ENCODE data around the gene TSTD2. TPM values are rescaled to one million over a fixed set of nuclear protein-coding genes. Genes with fewer than 3 reads are reported as not detected.

The TSTD2 gene
- total RNA-seq, 1 donor from 2014 or later, result 12.7 TPM

DNA sequence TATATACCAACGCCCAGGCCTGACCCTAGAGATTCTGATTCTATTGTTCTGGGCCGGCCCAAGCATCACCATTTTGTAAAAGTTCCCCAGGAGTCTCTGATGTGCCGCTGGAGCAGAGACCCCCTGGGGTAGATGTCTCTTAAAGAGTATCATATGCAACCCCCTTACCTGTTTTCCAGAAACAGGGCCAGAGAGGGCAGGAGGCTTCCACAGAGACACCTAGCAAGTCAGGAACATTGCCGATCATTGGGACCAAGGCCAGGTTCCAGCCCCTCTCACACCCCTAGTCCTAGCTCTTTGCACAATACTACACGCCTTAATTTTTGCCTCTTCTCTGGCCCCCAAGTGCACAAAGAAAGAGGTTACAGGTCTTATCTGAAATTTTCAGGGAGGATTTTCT is 67.9 kb downstream of the TSTD2 start:
- DNase-seq (ENCODE audit: extremely low read depth, low read depth, low spot score), result no peak

DNA sequence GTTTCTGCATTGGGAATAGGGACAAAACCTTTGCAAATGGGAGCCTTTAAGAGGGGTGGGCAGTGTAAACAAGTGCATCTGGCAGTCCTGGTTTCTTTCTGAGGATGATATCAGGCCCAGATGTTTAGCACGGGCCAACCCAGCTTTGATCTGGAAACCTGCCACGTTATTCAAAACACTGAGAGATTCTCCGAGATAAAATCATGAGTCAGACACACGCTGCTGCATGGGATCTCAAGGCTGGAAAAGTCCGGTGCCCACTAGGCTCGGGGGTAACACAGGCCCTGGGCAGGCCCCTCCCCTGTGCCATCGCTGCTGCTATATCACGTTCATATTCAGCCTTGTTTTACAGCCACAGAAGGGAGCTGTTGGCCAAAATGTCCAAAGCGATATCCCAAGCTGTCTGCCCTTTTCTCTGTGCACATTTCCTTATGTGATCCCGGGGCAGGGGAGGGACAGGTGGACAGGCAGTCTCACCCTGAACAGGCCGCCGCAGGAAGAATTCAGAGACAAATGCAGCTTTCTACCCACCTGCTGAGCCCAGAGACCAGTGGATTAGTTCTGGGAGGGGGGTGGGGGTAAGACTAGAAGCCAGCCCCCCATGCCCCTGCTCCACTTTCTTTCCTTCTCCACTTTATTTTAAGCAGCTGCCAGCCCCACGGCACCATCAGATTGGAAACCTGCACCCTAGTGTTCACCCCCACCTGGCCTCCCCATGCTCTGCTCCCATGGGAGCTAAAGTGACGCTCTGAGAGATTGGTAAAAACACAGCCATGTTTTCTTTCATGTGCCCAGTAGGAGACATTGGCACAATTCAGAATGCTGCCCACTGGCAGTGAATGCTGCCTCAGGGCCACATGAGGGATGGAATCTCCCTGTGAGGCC is 68.6 kb downstream of the TSTD2 start:
- DNase-seq (ENCODE audit: extremely low read depth, low read depth, low spot score), result peak; percentile 44

DNA sequence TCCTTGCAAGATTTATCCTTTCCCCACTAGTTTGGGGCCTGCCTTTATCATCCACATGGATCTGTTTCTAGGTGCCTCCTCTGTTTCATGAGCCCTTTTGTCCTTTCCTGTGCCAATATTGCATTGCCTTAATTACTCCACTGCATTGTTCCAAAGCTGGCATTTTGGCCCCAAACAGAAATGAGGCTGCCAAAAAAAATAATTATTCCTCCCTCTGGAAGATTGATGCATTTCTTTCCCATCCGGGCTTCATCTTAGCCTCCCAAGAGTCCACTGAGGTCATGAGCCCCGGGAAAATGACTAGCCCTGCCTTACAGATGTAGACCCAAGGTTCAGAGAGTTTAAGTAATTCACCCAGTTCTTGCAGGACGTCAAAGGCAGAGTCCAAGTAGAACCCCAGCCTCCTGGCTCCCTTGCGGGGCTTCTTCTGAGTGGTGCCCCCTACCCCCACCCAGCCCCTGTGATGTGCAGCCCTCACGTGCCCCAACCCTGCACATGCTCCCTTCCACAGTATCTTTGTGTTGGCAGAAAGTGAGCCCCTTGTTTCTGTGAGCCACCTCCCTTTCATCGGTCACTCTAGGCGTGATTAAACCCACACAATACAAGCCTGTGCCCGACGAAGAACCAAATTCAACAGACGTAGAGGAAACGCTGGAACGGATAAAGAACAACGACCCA is 69.6 kb downstream of the TSTD2 start:
- peak; percentile 22 for DNase-seq (ENCODE audit: extremely low read depth, low read depth, low spot score)

DNA sequence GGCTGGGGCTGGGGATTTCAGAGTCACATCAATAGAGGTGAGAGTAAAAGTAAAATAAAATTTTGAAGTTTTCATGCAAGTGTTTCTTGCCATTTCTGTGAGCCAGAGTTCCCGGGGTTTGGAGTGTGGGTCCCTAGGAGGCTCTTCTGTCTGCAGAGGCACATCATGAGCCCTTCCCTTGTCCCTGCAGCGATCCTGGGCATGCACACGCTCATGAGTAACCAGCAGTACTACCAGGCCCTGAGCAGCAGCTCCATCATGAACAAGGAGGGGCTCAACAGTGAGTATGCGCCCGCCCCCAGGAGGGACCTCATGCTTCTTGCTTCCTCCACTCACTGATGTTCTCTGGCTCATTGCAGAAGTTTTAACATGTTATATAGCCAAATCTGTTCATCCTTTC is 70.6 kb downstream of the TSTD2 start:
- no peak for DNase-seq (ENCODE audit: extremely low read depth, low read depth, low spot score)

DNA sequence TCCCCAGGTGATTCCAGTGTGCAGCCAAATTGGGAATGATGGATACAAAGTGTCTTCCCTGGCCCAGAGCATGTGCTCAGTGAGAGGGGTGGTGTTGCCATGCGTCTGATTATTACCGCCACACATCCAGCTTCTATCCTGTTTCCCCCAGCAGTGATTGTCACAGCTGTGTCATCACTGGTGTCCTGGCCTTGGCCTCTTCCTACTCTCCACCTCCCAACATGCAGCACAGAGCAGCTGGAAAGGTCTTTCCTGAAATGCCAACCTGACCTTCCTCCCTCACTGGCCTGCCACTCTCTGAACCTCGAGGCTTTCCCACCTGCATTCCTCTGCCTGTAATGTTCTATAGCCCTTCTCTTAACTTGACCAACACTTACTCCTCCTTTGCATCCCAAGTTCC is 71.7 kb downstream of the TSTD2 start:
- no peak for DNase-seq (ENCODE audit: extremely low read depth, low read depth, low spot score)

DNA sequence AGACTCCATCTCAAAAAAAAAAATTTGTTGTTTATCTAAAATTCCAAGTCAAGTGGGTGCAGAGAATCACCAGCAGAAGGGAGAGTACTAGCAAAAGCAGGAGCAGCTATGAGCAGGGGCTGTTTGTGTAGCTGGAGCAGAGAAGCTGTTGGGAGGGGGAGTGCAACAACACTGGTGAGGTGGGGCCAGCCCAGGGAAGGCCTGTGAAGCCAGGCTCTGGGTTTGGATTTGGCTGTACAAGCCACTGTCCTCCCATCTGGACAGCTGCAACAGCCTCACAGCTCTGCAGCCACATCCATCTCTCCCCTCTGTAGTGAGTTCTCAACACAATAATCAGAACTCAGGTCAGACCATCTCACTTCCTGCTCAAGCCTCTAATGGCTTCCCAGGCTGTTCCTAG is 72.3 kb downstream of the TSTD2 start:
- DNase-seq (ENCODE audit: extremely low read depth, low read depth, low spot score), result no peak

DNA sequence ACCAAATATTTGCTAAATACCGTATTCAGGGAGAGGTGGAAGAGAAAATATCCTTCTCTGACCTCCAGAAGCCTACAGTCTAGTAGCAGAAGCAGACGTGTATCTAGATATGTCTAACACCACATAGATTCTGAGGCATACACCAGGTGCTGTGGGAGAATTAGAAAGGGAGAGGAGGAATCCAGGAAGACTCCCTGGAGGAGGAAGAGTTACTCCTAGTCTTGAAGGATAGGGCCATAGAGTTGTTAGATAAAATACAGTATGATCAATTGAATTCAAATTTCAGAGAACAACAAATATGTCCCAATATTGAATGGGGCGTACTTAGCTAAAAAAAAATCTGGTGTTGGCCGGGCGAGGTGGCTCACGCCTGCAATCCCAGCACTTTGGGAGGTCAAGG is 73.0 kb downstream of the TSTD2 start:
- DNase-seq (ENCODE audit: extremely low read depth, low read depth, low spot score), result no peak

DNA sequence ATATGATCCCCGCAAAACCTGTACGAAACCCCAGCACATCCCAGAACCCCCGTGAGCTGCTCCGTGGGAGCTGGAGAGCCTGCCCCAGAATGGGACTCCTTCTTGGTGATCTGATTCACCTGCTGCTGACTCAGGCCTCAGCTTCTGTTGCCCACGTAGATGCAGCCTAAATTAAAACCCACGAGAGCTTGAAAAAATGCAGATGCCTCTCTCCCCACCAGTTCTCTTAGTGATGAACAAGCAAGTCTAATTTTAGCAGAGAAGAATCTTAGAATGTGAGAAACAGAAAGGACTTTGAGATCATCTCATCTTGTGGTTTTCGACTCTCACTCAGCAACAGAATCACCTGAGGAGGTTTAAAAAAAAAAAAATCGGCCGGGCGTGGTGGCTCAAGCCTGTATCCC is 74.1 kb downstream of the TSTD2 start:
- DNase-seq (ENCODE audit: extremely low read depth, low read depth, low spot score), result no peak

DNA sequence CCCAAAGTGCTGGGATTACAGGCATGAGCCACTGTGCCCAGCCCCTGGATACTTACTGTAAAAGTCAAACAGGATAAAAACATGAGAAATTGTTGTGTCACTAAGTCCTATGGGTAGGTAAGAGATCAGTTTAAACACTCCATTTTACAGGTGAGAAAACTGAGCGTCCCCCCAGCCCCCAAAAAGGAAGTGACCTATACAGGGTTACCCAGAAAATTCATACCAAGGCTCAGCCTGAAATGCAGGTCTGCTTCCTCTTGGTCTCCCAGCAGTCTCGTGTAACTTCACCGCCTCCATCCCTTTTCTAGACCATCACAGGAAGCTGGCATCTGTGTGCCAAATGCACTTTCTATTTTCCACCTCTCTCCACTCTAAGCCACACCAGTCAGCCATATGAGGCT is 74.5 kb downstream of the TSTD2 start:
- no peak for DNase-seq (ENCODE audit: extremely low read depth, low read depth, low spot score)

DNA sequence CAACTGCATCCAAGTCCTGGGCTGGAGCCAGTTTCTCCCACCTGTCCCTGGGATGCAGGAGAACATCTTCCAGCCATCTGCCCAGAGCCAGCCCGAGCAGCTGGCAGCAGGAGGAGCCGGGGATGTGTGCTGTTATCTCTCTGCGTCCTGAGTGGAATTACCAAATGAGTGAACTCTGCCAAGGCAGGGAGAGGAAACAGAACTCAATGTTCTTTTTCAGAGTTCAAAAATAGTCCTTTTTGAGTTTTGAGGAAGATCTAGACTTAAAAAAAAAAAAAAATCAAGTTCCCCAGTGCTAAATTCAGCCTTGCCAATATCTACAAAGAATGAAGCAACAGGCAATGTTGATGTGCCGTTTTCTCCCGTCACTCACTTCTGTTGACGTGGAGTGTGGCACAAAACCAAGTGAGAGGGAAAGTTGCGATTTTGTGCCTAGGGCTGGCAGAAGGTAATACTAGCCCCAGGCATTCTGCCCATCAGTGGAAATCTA is 75.5 kb downstream of the TSTD2 start:
- no peak for DNase-seq (ENCODE audit: extremely low read depth, low read depth, low spot score)

DNA sequence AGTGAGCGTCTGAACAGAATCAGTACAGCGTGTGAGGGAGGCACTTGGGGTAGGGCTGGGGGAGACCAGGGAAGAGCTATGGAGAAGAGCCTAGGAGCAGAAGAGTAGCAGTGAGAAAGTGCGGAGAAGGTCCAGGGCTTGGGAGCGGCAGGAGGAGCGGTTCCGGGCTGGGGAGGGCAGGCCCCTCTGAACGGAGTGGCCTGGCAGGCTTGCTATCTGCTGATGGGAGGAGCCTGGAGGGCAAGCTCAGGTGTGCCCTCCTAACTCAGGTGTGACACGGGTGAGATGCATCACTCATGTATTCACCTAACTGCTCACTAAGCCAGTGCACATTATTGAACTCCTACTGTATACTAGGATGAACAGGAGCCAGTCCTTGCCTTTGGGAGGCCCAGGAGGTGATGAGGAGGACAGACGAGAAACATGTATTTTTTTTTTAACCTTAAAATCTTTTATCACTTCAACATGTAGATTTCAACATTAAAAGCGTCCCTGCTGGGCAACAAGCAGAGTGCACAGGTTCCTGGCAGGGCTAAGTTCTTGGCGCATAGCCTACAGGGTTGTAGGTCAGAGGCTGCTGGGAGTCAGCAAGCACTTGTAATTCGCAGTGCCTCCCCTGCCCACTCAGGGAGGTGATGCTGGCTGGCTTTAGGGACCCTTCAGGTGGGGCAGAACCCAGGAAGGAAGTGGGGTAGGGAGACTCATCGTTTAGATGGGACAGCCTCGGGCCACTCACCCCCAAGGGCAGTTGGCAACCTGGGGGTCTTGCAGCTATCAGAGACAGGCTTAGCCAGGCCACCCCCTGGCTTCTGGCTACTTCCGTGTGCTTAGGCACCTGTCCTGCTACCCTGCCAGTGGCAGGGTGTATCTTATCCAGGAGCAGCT is 76.2 kb downstream of the TSTD2 start:
- no peak for DNase-seq (ENCODE audit: extremely low read depth, low read depth, low spot score)

DNA sequence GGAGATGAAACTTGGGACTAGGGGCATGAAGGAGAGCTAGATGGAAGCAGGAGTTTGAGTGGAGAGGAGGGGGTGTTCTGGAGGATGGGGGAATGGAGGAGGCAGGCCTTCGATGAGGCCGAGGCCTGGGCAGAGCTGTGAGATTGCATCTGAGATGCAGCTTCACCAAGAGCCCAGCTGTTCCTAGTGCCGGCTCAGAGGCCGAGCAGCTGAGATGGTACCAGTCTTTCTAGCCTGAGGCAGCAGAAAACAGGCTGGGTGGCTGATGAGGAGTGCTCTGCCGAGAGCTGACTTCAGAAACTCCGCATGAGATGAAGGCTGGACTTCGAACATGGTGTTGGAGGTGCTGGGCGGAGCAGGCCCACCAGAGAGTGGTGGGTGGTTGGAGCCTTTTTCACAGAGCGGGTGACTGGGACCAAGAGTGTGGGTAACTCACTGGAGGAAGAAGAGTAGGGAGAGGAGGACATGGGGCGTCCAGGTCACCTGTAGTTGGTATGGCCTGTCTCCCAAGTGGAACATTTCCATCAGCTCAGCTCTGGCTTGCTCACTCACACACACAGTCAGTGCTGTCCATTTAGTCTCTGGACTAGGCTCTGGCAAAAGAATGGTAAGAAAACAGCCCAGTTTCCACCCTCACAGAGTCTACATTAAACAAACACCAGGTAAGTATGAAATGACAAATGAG is 77.0 kb downstream of the TSTD2 start:
- DNase-seq (ENCODE audit: extremely low read depth, low read depth, low spot score), result no peak

DNA sequence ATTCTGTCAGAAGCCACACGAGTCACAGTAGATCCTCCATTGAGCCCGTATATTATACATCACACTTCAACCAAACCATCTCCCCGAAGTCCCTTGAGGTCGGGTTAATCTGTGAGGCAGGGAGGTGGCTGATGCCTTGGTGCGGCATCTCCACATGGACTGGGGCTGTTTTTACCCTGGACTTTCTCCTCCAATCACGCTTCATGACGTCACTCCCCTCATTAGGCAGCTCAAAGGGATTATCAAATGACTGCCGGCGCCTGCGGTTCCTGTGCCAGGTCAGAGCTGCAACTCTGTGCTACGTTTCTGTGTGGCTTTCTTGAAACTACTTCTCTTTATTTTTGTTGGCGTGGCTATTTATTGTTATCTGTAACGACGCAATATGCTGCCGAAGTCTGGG is 78.0 kb downstream of the TSTD2 start:
- DNase-seq (ENCODE audit: extremely low read depth, low read depth, low spot score), result no peak

DNA sequence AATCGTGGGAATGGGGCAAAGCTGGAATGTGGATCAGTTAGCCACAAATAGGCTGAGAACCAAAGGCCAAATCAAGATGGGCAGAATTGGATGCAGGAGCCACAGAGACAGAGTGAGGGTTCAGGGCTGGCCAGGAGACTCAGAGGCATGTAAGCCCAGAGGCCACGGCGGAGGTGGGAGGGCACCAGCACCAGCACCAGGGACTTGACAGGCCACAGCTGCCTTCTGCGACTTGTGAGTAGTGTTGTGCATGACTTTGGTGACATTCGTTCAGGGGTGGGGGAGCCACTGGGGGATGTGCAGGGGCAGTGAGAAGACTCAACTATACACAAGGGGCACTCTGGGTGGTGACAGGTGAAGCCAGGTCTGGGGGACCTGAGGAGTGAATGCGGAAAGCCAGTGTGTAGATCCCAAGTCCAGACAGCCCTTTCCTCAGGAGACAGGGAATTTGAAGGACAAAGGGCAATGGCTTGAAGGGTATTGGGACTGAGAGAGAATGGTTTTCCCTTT is 78.5 kb downstream of the TSTD2 start:
- no peak for DNase-seq (ENCODE audit: extremely low read depth, low read depth, low spot score)

DNA sequence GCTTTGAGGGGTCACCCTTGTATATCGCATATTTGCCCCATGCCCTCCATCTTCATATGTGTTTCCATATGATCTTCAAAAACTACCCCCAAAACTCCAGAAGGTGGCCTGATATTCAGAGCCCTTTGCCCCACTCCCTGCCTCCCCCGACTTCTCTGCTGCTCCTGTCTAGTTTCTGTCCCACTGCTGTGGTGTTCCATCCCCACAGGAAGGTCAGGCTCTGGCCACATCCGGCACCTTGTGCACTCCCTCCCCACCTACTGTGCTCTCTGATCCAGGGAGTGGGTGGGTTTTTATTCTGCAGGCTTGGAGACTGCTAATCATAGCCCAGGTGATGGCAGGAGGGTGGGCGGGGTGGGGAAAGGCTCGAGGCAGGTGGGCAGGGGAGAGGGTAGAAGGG is 79.3 kb downstream of the TSTD2 start:
- DNase-seq (ENCODE audit: extremely low read depth, low read depth, low spot score), result no peak

DNA sequence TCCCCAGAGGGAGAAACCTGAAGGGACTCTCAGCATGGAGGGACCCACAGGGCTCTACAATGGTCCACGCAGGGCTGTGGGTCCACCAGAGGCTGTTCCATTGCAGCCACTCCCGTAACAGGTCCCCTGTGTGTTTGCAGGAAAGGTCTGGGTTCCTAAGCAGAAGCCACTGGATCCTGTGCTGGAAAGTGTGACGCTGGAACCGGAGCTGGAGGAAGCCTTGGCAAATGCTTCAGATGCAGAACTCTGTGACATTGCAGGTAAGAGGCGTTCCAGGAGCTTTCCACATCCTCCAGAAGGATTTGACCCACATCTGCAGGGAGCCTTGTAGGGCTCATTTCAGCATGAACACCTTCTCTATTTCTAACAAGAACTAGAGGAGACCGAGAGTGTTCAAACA is 80.0 kb downstream of the TSTD2 start:
- DNase-seq (ENCODE audit: extremely low read depth, low read depth, low spot score), result no peak

DNA sequence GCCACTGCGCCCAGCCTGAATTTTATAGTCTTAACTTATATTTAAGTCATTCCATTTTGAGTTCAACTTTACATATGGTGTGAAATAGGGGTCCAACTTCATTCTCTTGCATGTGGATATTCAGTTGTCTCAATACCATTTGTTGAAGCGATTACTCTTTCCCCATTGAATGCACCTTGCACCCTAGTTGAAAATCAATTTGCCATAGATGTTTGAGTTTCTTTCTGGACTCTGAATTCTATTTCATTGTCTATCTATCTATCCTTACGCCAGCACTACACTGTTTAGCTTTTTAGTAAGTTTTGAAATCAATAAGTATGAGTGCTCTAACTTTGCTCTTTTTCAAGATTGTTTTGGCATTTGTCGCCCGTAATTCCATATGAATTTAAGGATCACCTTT is 81.9 kb downstream of the TSTD2 start:
- no peak for DNase-seq (ENCODE audit: extremely low read depth, low read depth, low spot score)

DNA sequence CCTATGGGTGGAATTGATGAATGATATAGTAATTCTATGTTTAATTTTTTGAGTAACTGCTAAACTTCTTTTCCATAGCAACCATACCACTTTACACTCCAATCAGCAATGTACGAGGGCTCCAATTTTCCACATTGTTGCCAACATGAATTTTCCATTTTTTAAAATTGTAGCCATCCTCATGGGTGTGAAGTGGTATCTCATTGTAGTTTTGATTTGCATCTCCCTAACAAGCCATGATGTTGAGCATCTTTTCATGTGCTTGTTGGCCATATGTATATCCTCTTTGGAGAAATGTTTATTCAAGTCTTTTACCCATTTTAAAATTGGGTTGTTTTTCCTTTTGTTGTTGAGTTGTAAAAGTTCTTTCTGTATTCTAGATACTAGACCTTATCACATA is 82.8 kb downstream of the TSTD2 start:
- DNase-seq (ENCODE audit: extremely low read depth, low read depth, low spot score), result no peak

Measured in glomerular endothelial cell (primary cell).